ENCODE measurements around the gene TOMM34.

GRCh38 chr20:44948107-44948506 lies 12.1 kb downstream of the TOMM34 start:
- TF ChIP-seq CTCF (IDR thresholded peaks at IDR 0.05) (no peak), HMGXB4 (CRISPR knock-in tag; IDR thresholded peaks at IDR 0.05; ENCODE audit: borderline replicate concordance) (no peak), EP300 (IDR thresholded peaks at IDR 0.05) (no peak), CHD4 (IDR thresholded peaks at IDR 0.05; ENCODE audit: borderline replicate concordance) (no peak), CEBPB (IDR thresholded peaks at IDR 0.05) (no peak), RAD21 (conservative IDR thresholded peaks at IDR 0.05 in 1 of 2, IDR thresholded peaks at IDR 0.05 in 1 of 2) (no peak), POLR2AphosphoS2 (conservative IDR thresholded peaks at IDR 0.05; ENCODE audit: low read length) (no peak), BCL3 (IDR thresholded peaks at IDR 0.05) (no peak)

All from A549 (cell line).